Right lobe of liver (tissue), 4 donors: ENCODE results near the gene BAIAP2.

ENCODE experiments used
- POLR2A ChIP-seq: fragments of 450-650 bp; IDR thresholded peaks from one replicate; pipeline ENCODE4 v1.6.1; 2017; ENCODE audit warnings: antibody characterized with exemption, mild to moderate bottlenecking
- TF ChIP-seq, protein P1 (sequence below), 4 donors: fragments of 200-600 bp in 3 of 4; fragments of 450-650 bp in 1 of 4; IDR thresholded peaks; one replicate each; pipeline versions ENCODE4 v1.5.1 to v1.8.0; 2016 to 2022; ENCODE audit warnings: antibody characterized with exemption in 4 of 4, mild to moderate bottlenecking in 2 of 4
- donor health status: DM: no; HTN: no; CAD: no.
- donor health status: DM: no; HTN: no; CAD: no.
- donor health status: DM: no; HTN: yes; CAD: no.

DNA sequence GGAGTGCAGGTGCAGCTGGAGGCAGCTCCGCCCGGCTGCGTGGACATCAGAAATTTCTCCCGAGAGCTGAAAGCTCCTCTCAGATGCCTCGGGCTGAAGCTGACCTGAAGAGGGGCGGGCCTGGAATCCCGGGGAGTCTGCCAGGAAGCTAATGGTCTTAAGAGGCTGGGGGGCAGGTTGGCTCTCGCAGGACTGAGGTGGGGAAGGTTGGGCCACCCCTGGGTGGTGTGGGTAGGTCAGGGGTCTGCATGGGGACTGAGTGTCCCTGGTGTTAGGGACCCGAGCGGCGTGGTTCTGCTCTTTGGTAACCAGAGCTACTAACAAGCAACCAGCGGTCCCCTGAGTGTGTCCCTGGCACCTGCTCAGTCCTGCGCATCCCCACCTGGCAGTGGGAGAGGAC is 39.8 kb upstream of the BAIAP2 start:
- TF ChIP-seq, protein P1, sequence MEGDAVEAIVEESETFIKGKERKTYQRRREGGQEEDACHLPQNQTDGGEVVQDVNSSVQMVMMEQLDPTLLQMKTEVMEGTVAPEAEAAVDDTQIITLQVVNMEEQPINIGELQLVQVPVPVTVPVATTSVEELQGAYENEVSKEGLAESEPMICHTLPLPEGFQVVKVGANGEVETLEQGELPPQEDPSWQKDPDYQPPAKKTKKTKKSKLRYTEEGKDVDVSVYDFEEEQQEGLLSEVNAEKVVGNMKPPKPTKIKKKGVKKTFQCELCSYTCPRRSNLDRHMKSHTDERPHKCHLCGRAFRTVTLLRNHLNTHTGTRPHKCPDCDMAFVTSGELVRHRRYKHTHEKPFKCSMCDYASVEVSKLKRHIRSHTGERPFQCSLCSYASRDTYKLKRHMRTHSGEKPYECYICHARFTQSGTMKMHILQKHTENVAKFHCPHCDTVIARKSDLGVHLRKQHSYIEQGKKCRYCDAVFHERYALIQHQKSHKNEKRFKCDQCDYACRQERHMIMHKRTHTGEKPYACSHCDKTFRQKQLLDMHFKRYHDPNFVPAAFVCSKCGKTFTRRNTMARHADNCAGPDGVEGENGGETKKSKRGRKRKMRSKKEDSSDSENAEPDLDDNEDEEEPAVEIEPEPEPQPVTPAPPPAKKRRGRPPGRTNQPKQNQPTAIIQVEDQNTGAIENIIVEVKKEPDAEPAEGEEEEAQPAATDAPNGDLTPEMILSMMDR (IDR thresholded peaks at IDR 0.05) = no peak
- TF ChIP-seq POLR2A = no peak
